ENCODE measurements around the gene MYH13. TPM values are rescaled to one million over a fixed set of nuclear protein-coding genes. Genes with fewer than 3 reads are reported as not detected.

Gene MYH13
- total and polyA plus RNA-seq, 2 experiments from 2014 or later, result 0.03 TPM; not detected in 1

GRCh38 chr17:10336393-10336792 lies 36.4 kb downstream of the MYH13 start:
- Histone ChIP-seq H3K4me1 (ENCODE audit: insufficient read depth) (no peaks in the 10 kb centered on the region), H3K79me2 (ENCODE audit: insufficient read depth) (no peaks in the 10 kb centered on the region), H3K9me3 (ENCODE audit: low read depth) (no peaks in the 10 kb centered on the region), H2AFZ (no peak overlapping the region), H3K9me2 (ENCODE audit: insufficient read depth) (no peaks in the 10 kb centered on the region), H3K4me3 (no peak overlapping the region), H3F3A (ENCODE audit: insufficient read depth) (no peaks in the 10 kb centered on the region), H3K9ac (no peak overlapping the region), H3K27me3 (replicated peaks; ENCODE audit: insufficient read depth) (peaks cover 10% of the 10 kb centered on the region; the same call in 1 of the 2 replicates), H3K36me3 (ENCODE audit: low read depth) (no peaks in the 10 kb centered on the region), H4K20me1 (ENCODE audit: insufficient read depth) (no peaks in the 10 kb centered on the region), H3K27ac (no peak overlapping the region), H3K4me2 (ENCODE audit: unreplicated experiment) (no peak overlapping the region)
- DNase-seq, result no peak
- no peak for TF ChIP-seq EZH2phosphoT487 (IDR thresholded peaks at IDR 0.05; ENCODE audit: insufficient read depth, low read depth)
- TF ChIP-seq EZH2 (IDR thresholded peaks at IDR 0.05; ENCODE audit: insufficient read depth, poor library complexity, severe bottlenecking), result no peak
- in situ Hi-C loops (cut with MboI), result no loop called here
- WGBS, 2 experiments (ENCODE audit: low coverage in 1 of 2, low lambda C conversion rate in 2 of 2, missing lambda C conversion rate in 2 of 2), result 70 to 75% methylated on average over 7 of the region's 7 CpGs

- H3K9me2 ChIP-seq (ENCODE audit: insufficient read depth), result no peaks in the 10 kb centered on the region
- no peaks in the 10 kb centered on the region for H3F3A ChIP-seq (ENCODE audit: insufficient read depth)
- no peaks in the 10 kb centered on the region for H3K36me3 ChIP-seq (ENCODE audit: low read depth)
- no peak overlapping the region for H3K4me2 ChIP-seq (ENCODE audit: unreplicated experiment)
- no peak for DNase-seq
- in situ Hi-C loops (cut with MboI), result no loop called here
- H3K9ac ChIP-seq, result no peak overlapping the region
- no peaks in the 10 kb centered on the region for H4K20me1 ChIP-seq (ENCODE audit: insufficient read depth)
- H2AFZ ChIP-seq, result no peak overlapping the region
- WGBS, 2 experiments (ENCODE audit: low coverage in 1 of 2, low lambda C conversion rate in 2 of 2, missing lambda C conversion rate in 2 of 2), result 55 to 57% methylated on average over 4 of the region's 4 CpGs
- no peaks in the 10 kb centered on the region for H3K79me2 ChIP-seq (ENCODE audit: insufficient read depth)
- no peaks in the 10 kb centered on the region for H3K9me3 ChIP-seq (ENCODE audit: low read depth)
- H3K4me3 ChIP-seq, result no peak overlapping the region
- H3K4me1 ChIP-seq (ENCODE audit: insufficient read depth), result no peaks in the 10 kb centered on the region
- H3K27ac ChIP-seq, result no peak overlapping the region
- no peaks in the 10 kb centered on the region; the same call in 1 of the 2 replicates for H3K27me3 ChIP-seq (replicated peaks; ENCODE audit: insufficient read depth)
- TF ChIP-seq EZH2phosphoT487 (IDR thresholded peaks at IDR 0.05; ENCODE audit: insufficient read depth, low read depth) (no peak), EZH2 (IDR thresholded peaks at IDR 0.05; ENCODE audit: insufficient read depth, poor library complexity, severe bottlenecking) (no peak)
Observed at GRCh38 chr17:10332515-10332914, 40.3 kb downstream of the MYH13 start.

DNA sequence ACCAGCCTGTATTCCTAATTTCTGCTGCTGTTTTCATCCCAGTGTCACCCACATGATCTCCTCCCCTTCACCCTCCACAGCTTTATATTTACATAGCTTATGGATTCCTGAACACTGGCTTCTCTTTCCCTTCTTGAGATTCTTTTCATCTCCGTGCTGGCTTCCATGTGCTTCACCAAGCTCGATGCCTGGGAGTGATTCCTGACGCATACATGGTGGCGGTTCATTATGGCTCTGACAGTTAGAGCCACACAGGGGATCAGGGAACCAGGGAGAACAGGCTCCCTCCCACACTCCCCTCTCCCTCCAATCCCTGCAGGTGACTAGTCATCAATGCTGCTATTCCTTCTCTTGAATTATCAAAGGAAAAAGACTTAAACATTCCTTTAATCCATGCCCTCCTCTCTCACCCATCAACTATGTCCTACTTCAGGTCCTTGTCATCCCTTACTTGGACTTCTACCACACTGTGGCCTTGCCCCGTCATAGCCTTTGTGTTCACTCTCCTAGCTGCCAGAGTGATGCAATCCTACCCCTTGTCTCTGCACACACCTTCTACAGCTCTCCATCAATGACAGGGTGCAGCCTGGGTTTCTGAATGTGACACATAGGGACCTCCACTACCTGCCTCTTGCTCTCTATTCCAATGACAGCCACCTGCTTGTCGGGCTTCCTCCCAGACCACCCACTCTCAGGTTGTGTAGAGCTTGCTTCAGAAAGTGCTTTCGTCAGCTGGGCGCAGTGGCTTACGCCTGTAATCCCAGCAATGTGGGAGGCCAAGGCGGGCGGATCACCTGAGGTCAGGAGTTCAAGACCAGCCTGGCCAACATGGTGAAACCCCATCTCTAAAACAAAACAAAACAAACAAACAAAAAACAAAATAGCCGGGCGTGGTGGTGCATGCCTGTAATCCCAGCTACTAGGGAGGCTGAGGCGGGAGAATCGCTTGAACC lies 43.6 kb downstream of the MYH13 start:
- in situ Hi-C loops (cut with MboI), result loop anchor here (5.0 to 10.0 kb wide), 2 partner anchors 283 to 364 kb away; no protein-coding TSS in a partner anchor
- no peak overlapping the region for H3K9ac ChIP-seq
- peak; percentile 7 for DNase-seq
- no peaks in the 10 kb centered on the region for H4K20me1 ChIP-seq (ENCODE audit: insufficient read depth)
- H3K4me2 ChIP-seq (ENCODE audit: unreplicated experiment), result no peak overlapping the region
- 71 to 76% methylated on average over 15 of the region's 15 CpGs for WGBS, 2 experiments (ENCODE audit: low coverage in 1 of 2, low lambda C conversion rate in 2 of 2, missing lambda C conversion rate in 2 of 2)
- no peak overlapping the region for H3K27ac ChIP-seq
- TF ChIP-seq EZH2 (IDR thresholded peaks at IDR 0.05; ENCODE audit: insufficient read depth, poor library complexity, severe bottlenecking) (no peak), EZH2phosphoT487 (IDR thresholded peaks at IDR 0.05; ENCODE audit: insufficient read depth, low read depth) (no peak)
- no peaks in the 10 kb centered on the region for H3F3A ChIP-seq (ENCODE audit: insufficient read depth)
- H2AFZ ChIP-seq, result no peak overlapping the region
- no peak overlapping the region for H3K4me3 ChIP-seq
- H3K36me3 ChIP-seq (ENCODE audit: low read depth), result no peaks in the 10 kb centered on the region
- no peaks in the 10 kb centered on the region for H3K9me2 ChIP-seq (ENCODE audit: insufficient read depth)
- no peaks in the 10 kb centered on the region for H3K79me2 ChIP-seq (ENCODE audit: insufficient read depth)
- no peaks in the 10 kb centered on the region; the same call in 1 of the 2 replicates for H3K27me3 ChIP-seq (replicated peaks; ENCODE audit: insufficient read depth)
- no peaks in the 10 kb centered on the region for H3K4me1 ChIP-seq (ENCODE audit: insufficient read depth)
- no peaks in the 10 kb centered on the region for H3K9me3 ChIP-seq (ENCODE audit: low read depth)

DNA sequence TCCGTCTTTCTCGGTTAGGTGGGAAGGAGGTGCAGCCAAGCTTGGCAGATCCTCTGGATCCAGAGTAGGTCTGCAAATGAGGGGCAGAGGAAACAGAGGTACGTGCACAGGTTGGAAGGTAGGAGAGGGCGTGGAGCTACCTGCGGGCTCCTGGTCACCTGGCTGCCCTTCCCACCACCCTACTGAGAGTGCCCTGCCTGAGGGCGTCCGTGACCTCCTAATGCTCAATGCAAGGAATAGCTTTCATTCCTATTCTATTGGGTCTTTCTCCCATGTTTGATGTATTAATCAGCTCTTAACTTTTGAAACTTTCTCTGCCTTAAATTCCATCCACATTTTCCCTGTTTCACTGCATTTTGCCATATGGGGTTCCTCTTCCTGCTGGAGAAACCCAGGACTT lies 44.6 kb downstream of the MYH13 start:
- in situ Hi-C loops (cut with MboI), result loop anchor here (5.0 to 10.0 kb wide), 2 partner anchors 284 to 363 kb away; no protein-coding TSS in a partner anchor
- 70 to 71% methylated on average over 7 of the region's 7 CpGs for WGBS, 2 experiments (ENCODE audit: low coverage in 1 of 2, low lambda C conversion rate in 2 of 2, missing lambda C conversion rate in 2 of 2)

More for the DNA sequence above, 44.6 kb downstream of the MYH13 start:
- H3K4me1 ChIP-seq (ENCODE audit: insufficient read depth), result no peaks in the 10 kb centered on the region
- TF ChIP-seq EZH2phosphoT487 (IDR thresholded peaks at IDR 0.05; ENCODE audit: insufficient read depth, low read depth) (no peak), EZH2 (IDR thresholded peaks at IDR 0.05; ENCODE audit: insufficient read depth, poor library complexity, severe bottlenecking) (no peak)
- H3K9ac ChIP-seq, result no peak overlapping the region
- H3K9me2 ChIP-seq (ENCODE audit: insufficient read depth), result no peaks in the 10 kb centered on the region
- no peak overlapping the region for H3K4me3 ChIP-seq
- no peaks in the 10 kb centered on the region for H4K20me1 ChIP-seq (ENCODE audit: insufficient read depth)
- H3K27me3 ChIP-seq (replicated peaks; ENCODE audit: insufficient read depth), result no peaks in the 10 kb centered on the region; the same call in 1 of the 2 replicates
- no peak overlapping the region for H2AFZ ChIP-seq
- no peak overlapping the region for H3K27ac ChIP-seq
- H3K4me2 ChIP-seq (ENCODE audit: unreplicated experiment), result no peak overlapping the region
- H3F3A ChIP-seq (ENCODE audit: insufficient read depth), result no peaks in the 10 kb centered on the region
- DNase-seq, result no peak
- no peaks in the 10 kb centered on the region for H3K79me2 ChIP-seq (ENCODE audit: insufficient read depth)
- H3K9me3 ChIP-seq (ENCODE audit: low read depth), result no peaks in the 10 kb centered on the region
- H3K36me3 ChIP-seq (ENCODE audit: low read depth), result no peaks in the 10 kb centered on the region
